ENCODE results near the gene FOXP4.

The FOXP4 gene

DNA sequence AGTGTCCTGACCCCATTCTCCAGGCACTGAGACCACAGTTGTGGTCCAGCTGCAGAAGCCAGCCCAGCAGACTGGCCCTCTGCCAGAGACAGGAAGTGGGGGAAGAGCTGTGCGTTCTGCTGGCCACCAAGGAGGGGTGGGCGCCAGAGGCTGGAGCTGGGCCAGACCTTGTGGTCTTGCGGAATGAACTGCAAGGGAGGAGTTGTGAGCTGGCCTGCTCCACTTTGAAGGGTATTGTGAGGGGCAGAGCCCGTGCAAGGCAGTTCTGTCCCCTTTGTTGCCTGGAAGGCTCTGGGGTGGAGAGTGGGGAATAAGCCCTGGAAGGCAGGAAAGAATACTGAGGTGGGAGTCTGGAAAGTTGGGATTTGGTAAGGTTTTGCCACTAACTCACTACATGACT is 88.5 kb downstream of the FOXP4 start:
- no peak for DNase-seq

DNA sequence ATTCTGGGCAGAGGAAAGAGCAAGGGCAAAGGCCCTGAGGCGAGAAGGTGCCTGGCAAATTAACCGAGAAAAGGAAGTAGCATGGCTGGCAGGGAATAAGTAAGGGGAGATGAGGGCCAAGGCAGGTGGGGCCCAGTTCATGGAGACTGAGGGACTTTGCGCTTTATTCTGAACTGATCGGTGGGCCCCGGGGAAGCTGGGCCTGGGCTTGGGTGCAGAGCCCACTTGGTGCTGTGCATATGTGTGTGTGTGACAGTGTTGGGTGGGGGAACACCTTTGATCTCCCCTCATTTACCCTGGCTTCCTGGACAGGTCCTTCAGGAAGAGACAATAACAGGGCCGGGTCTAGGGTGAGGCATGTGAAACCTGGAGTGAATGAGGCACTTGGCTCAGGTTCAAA is 89.2 kb downstream of the FOXP4 start:
- DNase-seq: no peak

DNA sequence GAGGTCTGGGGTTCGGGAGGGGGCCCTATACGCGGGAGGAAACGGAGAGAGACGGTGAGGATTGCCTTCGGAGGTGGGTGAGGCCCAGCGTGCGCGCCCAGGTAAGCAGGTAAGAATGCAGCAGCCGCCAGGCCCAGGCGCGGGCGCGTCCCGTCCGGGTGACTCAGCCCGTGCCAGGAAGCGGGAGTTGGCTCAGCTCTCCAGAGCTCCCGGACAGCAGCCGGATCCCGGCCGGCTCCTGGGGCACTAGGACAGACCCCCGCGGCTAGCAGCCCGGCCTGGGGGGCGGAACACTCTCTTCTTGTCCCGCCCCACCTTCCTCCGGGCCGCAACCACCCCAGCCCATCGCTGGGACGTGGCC is 90.6 kb downstream of the FOXP4 start:
- no peak for DNase-seq

DNA sequence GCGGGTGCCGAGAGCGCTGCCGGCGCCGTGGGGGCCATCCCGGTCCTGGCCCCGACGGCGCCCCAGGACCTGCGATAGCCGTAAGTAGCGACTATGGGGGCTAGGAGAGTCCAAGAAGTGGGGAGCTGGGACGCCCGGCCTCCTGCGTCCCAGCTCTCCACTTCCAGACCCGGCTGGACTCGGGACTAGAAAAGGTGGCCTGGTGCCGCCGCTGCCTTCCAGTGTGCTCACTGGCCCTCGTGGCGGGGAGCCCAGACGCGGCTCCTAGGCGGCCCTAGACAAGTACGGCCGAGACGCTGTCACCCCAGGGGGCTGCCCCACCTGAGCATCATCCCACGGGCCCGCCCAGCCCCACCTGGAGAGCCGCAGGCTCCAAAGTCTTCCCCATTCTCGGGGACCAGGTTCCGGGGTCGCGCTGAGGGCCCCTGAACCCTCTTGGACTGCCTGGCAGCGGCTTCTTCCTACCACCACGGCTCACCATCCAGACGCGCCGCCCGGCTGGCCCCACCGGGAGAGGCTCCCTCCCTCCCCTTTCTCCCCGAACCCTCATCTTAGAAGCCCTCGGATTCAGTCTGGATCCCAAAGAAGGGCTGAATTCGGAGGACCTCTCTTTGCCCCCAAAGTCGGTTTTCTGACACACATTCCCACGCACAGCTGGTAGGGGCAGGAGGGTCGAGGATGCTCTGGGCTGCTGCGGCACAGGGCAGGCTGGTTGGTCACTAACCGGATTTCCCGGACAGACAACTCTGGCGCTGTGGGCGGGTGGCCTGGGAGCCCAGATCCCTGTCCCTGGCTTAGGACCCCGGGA is 91.2 kb downstream of the FOXP4 start:
- no peak for DNase-seq

DNA sequence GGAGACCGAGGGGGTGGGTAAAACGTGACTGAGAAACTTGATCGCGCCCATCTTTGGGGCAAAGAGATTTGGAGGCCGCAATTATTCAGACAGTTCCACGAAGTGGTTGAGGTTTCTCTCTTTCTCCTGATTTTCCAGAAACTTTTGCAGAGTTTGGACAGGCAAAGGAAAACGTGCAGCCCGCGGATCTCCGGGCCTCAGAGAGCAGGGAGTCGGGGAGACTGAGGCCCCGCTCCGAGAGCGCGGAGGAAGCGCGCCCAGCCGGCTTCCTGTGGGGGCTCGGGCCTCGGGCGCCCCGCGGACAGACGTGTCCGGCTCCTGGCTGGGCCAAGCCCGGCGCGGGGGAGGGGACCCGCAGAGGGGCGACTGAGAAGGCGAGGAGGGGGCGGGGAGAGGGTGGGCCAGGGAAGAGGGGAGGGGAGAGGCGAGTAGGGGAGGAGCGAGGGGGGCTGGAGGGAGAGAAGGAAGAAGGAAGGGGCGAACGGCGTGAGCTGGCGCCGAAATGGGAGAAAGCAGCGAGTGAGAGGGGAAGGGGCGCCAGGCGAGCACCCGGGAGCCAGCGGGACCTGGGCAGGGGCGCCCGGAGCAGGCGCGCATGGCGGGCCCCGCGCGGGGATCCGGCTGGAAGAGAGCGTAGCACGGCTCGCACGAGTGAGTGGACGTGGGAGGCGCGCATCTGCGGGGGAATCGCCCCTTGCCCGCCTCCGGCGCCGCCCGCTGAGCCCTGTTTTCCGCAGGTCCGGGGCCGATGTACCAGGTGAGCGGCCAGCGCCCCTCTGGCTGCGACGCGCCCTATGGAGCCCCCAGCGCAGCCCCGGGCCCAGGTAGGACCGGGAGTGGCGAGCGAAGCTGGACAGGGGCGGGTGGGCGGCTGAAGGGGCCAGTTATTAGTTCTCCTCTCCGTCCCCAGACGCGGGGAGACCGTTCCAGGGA is 92.1 kb downstream of the FOXP4 start, which contains the start of gene MDFI:
MDFI (plus strand) TSS at position 467 of the 933 bp plus-strand sequence; CDS start at position 749, 282 bp downstream.
- no peak for DNase-seq

DNA sequence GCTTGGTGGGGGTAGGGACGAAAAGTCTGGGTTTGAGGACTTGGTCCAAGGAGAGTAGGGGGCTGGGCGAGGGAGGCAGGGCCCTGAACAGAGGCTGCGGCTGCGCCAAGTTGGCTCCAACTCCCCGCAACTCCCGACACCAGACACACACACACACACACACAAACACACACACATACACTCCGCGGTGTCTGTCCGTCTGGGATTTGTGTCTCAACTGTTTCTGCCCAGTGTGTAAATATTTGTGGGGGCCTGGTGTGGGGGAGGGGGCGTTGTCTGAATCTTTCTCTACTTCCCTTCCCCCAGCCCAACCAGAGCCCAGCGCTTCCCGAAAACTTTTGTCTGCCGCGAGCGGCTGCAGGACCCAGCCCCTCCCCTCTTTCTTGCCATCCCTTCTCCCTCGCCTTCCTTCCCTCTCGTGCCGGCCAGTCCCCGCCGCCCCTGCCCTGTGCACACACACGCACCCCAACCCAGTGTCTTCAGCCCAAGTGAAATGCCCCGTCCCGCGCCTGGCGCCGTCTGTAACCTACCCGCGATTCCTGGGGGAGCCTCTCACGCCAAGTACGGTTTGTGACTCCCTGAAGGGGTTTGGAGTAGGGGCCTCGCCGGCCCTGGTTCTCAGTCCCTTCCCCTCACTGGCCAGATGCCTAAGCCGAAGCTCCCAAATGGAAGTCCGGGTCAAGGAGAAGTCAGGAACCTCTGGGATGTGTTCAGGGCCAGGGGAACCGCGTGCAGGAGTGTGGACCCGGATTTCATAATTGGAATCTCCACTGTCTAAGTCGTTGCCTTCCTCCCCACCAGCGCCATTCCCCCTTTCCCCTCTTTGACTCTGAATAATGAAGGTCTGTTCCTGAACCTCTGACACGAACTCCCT is 93.0 kb downstream of the FOXP4 start:
- DNase-seq: no peak

DNA sequence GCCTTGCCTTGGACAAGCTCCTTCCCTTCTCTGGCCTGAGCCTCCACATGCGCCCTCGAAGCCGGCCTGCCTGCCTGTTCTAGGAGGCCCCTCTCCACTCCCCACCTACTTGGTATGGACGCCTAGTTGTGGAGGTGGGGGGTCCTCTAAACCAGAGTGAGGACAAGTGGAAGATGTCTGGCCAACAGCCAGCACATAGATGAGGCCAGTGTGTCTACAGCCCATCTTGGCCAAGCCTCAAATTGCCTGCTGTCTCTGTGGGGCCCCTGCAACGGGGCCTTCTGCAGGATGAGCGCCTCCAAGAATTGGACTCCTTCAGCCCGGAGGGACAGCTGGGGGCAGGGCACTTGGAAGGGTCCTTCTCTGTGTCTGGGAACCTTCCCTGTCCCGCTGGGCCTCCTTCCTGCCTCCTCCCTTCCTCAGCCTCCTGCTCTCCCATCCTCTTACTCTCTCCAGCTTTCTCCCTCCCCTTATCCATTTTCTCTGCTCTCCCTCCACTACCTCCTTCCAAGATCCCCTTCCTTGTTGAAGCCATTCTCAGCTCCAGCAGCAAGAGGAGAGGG is 93.7 kb downstream of the FOXP4 start:
- no peak for DNase-seq

DNA sequence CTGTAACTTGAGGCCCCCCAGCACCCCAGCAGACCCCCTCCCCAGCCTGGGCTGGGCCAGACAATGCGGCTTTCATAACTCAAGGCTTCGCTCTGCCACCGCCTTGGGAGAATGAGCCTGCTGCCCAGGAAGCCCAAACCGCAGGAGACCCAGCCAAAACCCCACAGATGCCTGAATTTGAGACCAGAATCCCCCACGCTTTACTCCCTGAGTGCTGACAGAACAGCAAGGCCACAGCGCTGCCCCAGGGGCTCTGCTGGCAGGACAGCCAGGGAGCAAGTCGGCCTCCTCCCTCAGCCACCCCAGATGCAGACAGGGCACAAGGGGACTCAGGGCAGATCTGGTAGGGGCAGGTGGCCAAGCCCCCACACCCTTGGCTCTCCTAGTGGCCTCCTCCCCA is 94.2 kb downstream of the FOXP4 start:
- DNase-seq: no peak

DNA sequence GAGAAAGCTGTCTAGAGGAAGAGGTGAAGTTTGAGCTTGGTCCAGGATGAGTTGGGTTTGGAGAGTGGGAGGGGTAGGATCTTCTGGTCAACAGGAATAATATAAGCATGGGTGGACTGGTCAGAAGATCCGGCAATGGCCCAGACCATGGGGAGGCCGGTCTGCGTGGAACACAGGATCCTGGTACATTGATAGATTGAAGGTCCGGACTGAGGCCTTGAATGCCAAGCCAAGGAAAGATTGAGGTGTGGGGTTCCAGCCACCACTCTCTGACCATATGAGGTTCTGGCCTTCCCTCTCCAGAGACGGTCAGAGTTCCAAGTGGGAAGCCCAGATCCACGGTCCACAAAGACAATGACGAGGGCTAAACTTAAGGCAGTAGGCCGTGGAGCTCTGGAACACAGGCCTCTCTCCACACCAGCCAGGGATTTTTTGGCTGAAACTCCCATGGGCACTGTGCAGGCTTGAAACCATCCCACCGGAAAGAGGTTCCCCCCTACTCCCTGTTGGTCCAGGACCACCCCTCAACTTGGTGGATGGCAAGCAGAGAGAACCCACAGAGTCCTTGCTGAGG is 95.3 kb downstream of the FOXP4 start:
- no peak for DNase-seq

DNA sequence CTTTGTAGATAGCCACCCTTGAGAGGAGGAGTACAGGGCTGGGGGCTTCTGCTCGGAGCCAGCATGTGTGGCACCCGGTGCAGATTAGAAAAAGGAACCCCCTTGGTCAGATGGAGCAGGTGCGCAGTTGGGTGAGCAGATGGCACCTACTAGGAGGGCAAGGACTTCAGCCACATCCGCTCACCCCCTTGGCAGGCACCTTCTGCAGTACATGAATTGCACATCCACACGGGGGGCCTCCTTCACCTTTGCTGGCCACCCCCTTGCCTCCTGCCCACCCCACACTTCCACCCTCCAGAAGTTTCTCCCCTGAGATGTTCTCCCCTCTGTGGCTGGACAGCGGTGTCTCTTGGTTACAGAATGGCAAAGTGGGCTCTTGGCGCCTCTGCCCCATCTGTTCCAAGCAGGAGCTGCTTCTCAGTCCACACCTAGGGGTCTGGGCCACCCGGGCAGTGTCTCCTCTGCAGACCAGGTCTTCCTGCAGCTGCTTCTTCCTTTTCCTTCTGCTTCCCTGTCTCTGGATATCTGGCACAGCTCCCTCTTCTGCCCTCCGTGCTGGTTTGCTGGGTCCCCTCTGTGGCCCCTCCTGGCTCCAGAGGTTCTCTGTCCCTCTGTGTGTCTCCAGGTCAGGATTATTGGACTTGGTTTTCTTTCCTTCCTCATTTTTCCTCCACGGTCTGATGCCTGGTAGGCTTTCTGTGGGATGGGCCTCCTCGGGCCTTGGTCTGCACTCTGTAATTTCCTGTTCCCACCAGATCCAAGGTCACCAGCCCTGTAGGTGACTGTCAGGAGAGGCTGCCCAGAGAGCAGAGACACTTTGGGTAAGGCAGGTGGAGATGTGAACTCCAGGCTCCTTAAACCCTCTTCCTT is 96.1 kb downstream of the FOXP4 start:
- DNase-seq: no peak

DNA sequence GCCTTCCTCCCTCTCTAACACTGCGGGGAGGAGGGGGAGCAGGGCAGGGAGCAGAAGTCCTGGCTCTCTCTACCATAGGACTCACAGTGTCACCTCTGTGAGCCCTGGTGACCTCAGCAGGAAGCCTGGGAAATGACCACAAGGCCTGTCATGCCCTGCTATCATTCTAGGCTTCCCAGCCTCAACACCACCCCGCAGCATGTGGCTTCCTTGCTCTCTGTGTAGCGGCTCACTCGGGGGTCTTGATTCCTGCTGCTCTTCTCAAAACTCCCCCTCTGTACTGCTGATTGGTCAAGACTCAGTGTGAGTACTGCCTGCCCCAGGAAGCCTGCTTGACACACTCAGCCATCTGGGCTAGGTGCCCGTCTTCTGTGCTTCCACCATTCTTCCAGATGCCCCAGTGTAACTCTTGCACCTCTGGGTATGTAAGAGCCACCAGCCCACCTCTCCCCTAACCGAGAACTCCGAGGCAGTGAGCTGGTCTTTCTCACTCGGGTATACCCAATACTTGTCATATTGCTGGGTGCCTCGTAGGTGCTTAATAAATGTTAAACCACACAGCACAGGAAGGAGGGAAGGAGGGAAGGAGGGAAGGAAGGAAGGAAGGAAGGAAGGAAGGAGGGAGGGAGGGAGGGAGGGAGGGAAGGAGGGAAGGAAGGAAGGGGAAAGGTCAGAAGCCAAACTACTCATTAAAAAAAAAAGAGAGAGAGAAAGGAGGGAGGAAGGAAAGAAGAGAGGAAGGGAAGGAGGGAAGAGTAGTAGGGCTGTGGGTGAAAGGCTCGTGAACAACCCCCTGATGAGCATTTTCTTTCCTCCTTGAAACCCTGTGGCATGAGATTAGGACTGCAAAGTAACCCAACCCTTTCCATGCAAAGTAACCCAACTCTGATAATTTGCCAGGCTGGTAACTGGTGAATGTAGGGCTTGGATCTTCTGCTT is 97.0 kb downstream of the FOXP4 start:
- DNase-seq: no peak

DNA sequence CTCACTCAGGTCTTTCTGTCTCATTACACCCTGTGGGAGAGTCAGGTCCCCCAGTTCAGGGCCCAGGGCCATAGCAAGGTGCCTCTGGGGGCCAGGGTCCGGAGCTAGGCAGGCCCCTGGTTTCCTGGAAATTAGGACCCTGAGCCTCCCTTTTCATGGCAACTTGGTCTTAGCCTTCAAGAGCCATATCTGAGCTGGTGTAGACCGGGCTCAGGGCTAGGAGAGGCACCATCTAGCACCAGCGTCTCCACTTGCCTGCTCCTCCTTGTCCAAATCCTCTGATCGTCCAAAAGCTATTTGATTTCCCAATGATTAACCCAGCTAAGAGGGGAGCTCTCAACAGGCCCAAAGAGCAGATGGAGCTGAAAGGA is 97.7 kb downstream of the FOXP4 start:
- DNase-seq: no peak

DNA sequence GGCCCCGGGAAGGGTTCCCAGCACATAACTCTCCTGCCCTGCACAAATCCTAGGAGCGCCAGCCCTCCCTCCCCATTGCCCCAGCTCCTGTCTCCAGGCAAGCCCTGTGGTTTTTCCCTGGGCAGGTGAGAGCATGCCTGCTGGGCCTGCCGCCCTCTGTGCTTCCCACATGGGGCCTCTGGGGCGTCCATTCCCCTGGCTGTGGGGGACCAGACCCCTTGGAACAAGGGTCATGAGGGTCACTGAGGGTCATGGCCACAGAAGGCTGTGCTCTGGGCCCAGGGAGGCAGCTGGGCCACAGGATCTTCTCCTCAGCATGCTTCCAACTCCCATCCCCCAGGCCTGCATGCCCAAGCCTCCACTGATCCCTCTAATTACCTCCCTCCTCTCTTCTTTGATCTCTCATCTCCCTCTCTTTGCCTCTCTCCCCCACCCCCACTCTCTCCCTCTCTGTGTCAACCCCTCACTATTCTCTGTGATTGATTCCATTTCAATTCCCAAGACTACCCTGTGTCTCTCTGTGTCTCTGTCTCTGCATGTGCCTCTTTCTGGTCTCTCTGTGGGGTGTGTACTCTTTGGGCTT is 98.2 kb downstream of the FOXP4 start:
- DNase-seq: no peak

DNA sequence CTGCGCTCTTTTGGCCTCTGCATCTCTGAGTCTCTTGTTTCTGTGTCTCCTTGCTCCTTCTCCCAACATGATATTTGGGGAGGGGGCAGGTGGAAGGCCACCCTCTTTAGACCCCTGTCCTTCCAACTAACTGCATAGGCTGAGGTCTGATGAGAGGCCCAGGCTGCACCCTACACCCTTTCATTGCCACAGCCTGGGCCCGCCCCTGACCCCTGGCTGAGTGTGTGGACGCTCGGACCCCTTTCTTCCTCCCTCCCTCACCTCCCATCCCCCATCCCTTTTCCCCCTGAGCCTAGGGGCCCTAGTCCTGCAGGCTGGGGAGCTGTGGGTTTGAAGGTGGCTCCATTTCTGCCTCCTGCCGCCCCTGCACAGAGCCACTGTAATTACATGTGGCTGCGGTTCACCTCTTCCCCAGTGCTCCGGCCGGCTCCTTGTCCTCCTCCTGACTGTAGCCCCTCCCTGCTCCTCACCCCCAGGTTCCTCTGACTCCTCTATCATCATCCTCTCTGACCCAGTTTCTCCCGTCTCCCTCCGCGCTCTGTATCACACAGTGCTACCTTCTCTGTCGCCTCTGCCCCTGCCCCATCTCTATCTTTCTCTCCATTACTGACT is 98.9 kb downstream of the FOXP4 start:
- no peak for DNase-seq

DNA sequence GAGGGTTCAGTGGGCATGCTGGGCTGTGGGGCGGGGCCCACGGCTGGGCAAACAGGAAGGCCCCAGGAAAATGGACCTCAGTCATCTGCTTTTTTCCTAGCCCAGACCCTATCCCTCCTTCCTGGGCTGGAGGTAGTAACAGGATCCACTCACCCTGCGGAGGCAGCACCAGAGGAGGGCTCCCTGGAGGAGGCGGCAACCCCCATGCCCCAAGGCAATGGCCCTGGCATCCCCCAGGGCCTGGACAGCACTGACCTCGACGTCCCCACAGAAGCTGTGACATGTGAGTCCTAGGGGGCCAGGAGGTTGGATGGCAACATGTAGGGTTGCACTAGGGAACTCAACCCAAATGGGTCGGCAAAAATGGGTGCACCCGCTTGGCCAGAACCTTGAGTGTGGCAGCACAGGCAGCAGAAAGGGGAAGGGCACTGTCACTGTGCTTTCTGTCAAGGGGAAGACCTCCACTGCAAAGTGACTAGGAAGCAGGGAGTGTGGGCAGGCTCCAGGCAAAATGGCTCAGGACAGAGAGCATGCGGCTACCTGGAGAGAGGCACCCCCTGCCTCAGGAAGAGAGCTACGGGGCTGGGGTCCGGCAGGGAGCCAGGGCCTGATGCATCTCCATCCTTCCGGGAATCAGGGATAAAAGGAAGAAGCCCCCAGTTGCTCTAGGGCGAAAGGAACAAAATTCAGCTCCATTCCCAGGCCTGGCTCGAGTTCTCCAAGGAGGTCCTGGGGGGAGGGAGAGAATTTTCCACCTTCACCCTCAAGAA is 100.0 kb downstream of the FOXP4 start:
- DNase-seq: no peak

DNA sequence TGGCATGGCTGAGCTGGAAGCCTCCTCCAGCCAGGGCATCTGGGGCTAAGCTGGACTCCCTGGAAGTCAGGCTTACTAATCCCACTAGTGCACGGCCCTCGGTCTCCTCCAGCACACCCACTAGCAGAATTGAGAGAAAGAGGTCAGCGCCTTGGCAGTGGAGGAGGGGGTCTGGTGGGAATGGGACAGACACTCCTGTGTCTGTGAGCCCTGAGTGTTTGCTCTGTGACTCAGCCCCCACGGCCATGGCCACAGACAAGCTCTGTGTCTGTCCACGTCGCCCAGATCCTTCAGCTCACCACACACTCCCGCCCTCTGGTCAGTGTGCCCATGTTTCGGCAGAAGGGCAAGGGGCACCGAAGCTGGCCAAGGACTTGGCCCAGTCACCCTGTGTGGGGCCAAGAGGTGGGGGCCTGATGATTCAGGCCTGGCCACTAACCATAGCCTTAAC is 100.9 kb downstream of the FOXP4 start:
- no peak for DNase-seq

DNA sequence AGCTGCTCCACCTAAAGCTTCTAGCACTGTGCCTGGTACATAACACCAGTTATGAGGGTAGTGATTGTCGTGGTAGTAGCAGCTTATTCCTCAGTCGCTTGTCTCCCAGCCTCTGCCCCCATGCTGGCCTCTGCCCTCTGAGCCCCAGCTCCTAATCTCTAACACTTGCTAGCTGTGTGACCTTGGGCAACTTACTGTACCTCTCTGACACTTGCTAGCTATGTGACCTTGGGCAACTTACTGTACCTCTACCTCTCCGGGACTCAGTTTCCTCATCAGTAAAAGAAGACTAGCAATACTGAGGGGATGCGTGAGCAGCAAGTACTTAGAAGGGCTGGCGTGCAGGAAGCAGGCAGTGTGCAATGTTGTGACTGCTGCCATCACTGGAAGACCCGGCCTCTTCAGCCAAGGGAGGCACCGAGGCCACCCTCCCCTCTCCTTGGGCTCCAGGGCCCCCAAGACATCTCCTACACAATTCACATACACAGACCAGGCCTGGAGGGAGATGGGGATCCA is 101.9 kb downstream of the FOXP4 start:
- DNase-seq: no peak

DNA sequence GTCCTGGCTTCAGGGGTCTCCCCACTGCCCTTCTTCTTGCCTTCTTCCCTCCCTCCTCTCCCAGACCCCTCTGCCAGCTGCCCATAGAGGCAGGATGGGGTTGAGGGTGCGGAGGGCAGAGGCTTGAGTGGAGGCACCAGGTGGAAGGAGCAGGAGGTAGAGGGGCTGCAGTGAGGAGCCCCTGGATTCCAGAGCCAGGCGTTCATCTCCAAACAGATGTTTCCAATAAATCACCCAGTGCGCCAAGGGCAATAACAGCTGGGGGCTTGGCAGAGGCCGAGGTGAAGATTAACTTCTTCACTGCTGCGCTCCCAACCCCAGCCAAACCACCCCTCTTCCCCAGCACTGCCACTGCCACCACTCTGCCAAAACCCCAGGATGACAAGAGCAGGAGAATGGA is 102.7 kb downstream of the FOXP4 start:
- DNase-seq: no peak
